DND-41 (cell line): ENCODE measurements around the gene TRIM65.

Experiments
- CTCF ChIP-seq: IDR thresholded peaks from 2 replicates; pipeline ENCODE4 v1.5.1; 2012; ENCODE audit warnings: borderline replicate concordance, low read length, moderate library complexity, mild to moderate bottlenecking; ENCODE audit not compliant: poor library complexity, severe bottlenecking; ENCODE audit errors: extremely low read depth
- EZH2 ChIP-seq: IDR thresholded peaks from 3 replicates; pipeline ENCODE4 v1.6.1; 2012; ENCODE audit warnings: borderline replicate concordance, low read depth, mild to moderate bottlenecking, moderate library complexity, low read length, inconsistent platforms; ENCODE audit not compliant: severe bottlenecking

GRCh38 chr17:75917917-75918445, 21.2 kb upstream of the TRIM65 start:
- TF ChIP-seq CTCF (no peak), EZH2 (no peak)
